PC-3 (cell line): Measurements from ENCODE around the gene PCMT1. TPM values are rescaled to one million over a fixed set of nuclear protein-coding genes. Genes with fewer than 3 reads are reported as not detected.
A peak's percentile ranks its signal among the peaks of the same experiment; 100 is the strongest.

Source experiments
- ATAC-seq: fragments of 200-7000 bp; cut with Tn5 transposase; 2 replicates; pipeline ENCODE4 v1.9.1; 2020; ENCODE audit warnings: mild to moderate bottlenecking, moderate library complexity
- BruUV-seq: library from RNA; stranded (reverse); fragments of 400-500 nt; replicated peaks from 2 replicates; lab custom pipeline; 2021; lab: Mats Ljungman, UMichigan
- CTCF ChIA-PET: fragments of 300-600 bp; sonication (Branson Sonifier 250); formaldehyde crosslinking; loops from one replicate; lab custom pipeline; 2022; ENCODE audit warnings: antibody characterized with exemption; lab: Charles Lee
- POLR2A ChIA-PET: fragments of 300-600 bp; sonication (Branson Sonifier 250); formaldehyde crosslinking; loops from one replicate; lab custom pipeline; 2022; ENCODE audit warnings: antibody characterized with exemption; ENCODE audit not compliant: unreplicated experiment; lab: Charles Lee
- DNase-seq: peaks from one replicate; pipeline ENCODE4 v3.0.0-alpha.2; 2015
- H2AFZ ChIP-seq: fragments of 300-600 bp; sonication (generic); 2 replicates; pipeline ENCODE4 v1.6.0; 2016; ENCODE audit warnings: antibody characterized with exemption, low read length
- H3F3A ChIP-seq: fragments of 300-600 bp; sonication (generic); one replicate; pipeline ENCODE4 v1.6.0; 2017; ENCODE audit warnings: antibody characterized with exemption, low read length, control low read depth, mild to moderate bottlenecking; ENCODE audit not compliant: unreplicated experiment
- H3K27ac ChIP-seq: fragments of 300-600 bp; sonication (generic); 2 replicates; pipeline ENCODE4 v1.5.1; 2016; ENCODE audit warnings: mild to moderate bottlenecking, low read length
- H3K27me3 ChIP-seq: fragments of 300-600 bp; sonication (generic); 2 replicates; pipeline ENCODE4 v1.6.1; 2016; ENCODE audit warnings: low read length, mixed read lengths
- H3K36me3 ChIP-seq: fragments of 300-600 bp; sonication (generic); 2 replicates; pipeline ENCODE4 v1.6.1; 2016; ENCODE audit warnings: low read depth, mixed run types, low read length, mixed read lengths
- H3K4me1 ChIP-seq: fragments of 300-600 bp; sonication (generic); 2 replicates; pipeline ENCODE4 v1.5.1; 2016; ENCODE audit warnings: low read length; ENCODE audit not compliant: insufficient read depth
- H3K4me2 ChIP-seq: fragments of 300-600 bp; sonication (generic); 2 replicates; pipeline ENCODE4 v1.6.0; 2016; ENCODE audit warnings: low read length
- H3K4me3 ChIP-seq: fragments of 300-600 bp; sonication (generic); 2 replicates; pipeline ENCODE4 v1.5.1; 2016; ENCODE audit warnings: mild to moderate bottlenecking, low read length, mixed read lengths
- H3K79me2 ChIP-seq: fragments of 300-600 bp; sonication (generic); 2 replicates; pipeline ENCODE4 v1.6.1; 2017; ENCODE audit warnings: low read length, mixed read lengths
- H3K9ac ChIP-seq: fragments of 300-600 bp; sonication (generic); 2 replicates; pipeline ENCODE4 v1.6.0; 2016; ENCODE audit warnings: mild to moderate bottlenecking, low read length
- H3K9me2 ChIP-seq: fragments of 300-600 bp; sonication (generic); replicated peaks from 2 replicates; pipeline ENCODE4 v1.6.1; 2016; ENCODE audit warnings: mixed run types, low read length, mixed read lengths
- H3K9me3 ChIP-seq: fragments of 300-600 bp; sonication (generic); 2 replicates; pipeline ENCODE4 v1.6.1; 2016; ENCODE audit warnings: low read length, mixed read lengths
- H4K20me1 ChIP-seq: fragments of 300-600 bp; sonication (generic); 2 replicates; pipeline ENCODE4 v1.6.1; 2016; ENCODE audit warnings: low read length, mixed read lengths
- CTCF ChIP-seq: fragments of 300-600 bp; sonication (generic); conservative IDR thresholded peaks from 2 replicates; pipeline ENCODE4 v1.5.1; 2017; ENCODE audit warnings: antibody characterized with exemption, low read depth, mild to moderate bottlenecking, low read length
- EZH2 ChIP-seq: fragments of 300-600 bp; sonication (generic); IDR thresholded peaks from one replicate; pipeline ENCODE4 v1.6.1; 2017; ENCODE audit warnings: antibody characterized with exemption, mild to moderate bottlenecking, low read length; ENCODE audit not compliant: unreplicated experiment
- EZH2phosphoT487 ChIP-seq: fragments of 300-600 bp; sonication (generic); IDR thresholded peaks from 2 replicates; pipeline ENCODE4 v1.6.1; 2018; ENCODE audit warnings: mild to moderate bottlenecking, antibody characterized with exemption, low read length, borderline replicate concordance
- intact Hi-C: fragments of 100-400 bp; cut with micrococcal nuclease; formaldehyde crosslinking; loops from 2 replicates; pipeline ENCODE4 v1.9.0; 2023
- total RNA-seq: library from RNA; depleted of rRNA; stranded (reverse); fragments of >200 nt; gene quantifications from 2 replicates; pipeline ENCODE4 v1.2.3, GENCODE V29; 2014

PCMT1 gene
- total RNA-seq, 1 experiment from 2014 or later: 122 TPM

GRCh38 chr6:149714442-149714841 is 35.1 kb upstream of the PCMT1 start:
- ATAC-seq (no peak), DNase-seq (no peak)
- intact Hi-C loops: no loop called here
- CTCF ChIA-PET: no interaction called here
- Histone ChIP-seq H3K4me2 (no peak overlapping the region), H3K79me2 (peaks cover 91% of the 10 kb centered on the region), H3K4me3 (no peak overlapping the region), H3K36me3 (no peaks in the 10 kb centered on the region), H2AFZ (no peak overlapping the region), H3K9me3 (no peaks in the 10 kb centered on the region), H3K9me2 (no peaks in the 10 kb centered on the region), H3K27ac (no peak overlapping the region), H3K4me1 (peaks cover 8% of the 10 kb centered on the region), H3K9ac (no peak overlapping the region), H3F3A (no peaks in the 10 kb centered on the region), H3K27me3 (no peaks in the 10 kb centered on the region), H4K20me1 (peaks cover 16% of the 10 kb centered on the region; the same call in 1 of the 2 replicates)
- POLR2A ChIA-PET: no interaction called here
- TF ChIP-seq EZH2 (no peak), CTCF (no peak), EZH2phosphoT487 (no peak)
- BruUV-seq: no TSS peak

DNA sequence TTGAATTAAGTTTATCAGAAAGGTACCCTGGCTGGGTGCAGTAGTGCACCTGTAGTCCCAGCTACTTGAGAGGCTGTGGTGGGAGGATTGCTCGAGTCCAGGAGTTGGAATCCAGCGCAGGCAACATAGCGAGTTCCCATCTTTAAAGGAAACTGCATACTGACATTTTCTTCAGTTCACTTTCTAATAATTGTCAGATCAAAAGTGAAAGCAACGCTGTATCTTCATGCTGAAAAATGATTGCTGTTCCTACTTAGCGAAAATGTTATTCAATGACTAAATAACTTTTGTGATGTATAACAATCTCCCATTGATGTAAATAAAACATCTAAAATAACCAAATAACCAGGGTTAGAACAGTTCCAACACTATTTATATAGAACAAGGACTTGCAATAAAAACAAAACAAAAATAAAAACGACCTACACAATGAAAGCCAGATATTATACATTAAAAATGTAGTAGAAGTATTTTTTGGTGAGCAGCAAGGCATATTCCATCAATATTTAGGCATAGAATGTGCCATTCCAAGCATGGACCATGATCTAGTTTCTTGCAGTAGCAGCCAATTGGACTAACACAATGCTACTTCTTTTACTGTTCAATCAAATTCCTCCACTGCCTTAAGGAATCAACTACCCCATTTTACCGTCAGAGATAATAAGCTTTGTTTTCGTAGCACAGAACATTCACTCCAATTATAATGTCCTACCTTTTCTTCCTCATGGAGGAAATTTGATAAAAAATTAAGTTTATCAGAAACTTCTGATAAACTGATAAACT is 33.2 kb upstream of the PCMT1 start:
- H3K9ac ChIP-seq: peak overlapping the region; percentile 99
- no peak for ATAC-seq
- CTCF ChIA-PET: no interaction called here

More for the DNA sequence above, 33.2 kb upstream of the PCMT1 start:
- Histone ChIP-seq H3K9me3 (no peaks in the 10 kb centered on the region), H3K4me2 (peak overlapping the region; percentile 91), H3K79me2 (peaks cover 72% of the 10 kb centered on the region), H3K9me2 (no peaks in the 10 kb centered on the region), H3K4me1 (peaks cover 8% of the 10 kb centered on the region), H3K4me3 (peak overlapping the region; percentile 87), H3K27ac (no peak overlapping the region), H2AFZ (no peak overlapping the region), H3K36me3 (no peaks in the 10 kb centered on the region), H3F3A (no peaks in the 10 kb centered on the region), H4K20me1 (peaks cover 10% of the 10 kb centered on the region; the same call in 1 of the 2 replicates), H3K27me3 (no peaks in the 10 kb centered on the region)
- intact Hi-C loops: loop anchor here (5.0 kb wide), 2 partner anchors 69 to 149 kb away; partner anchors contain the start of genes GINM1 and KATNA1
- TF ChIP-seq EZH2: no peak
- TF ChIP-seq EZH2phosphoT487: no peak
- no peak for TF ChIP-seq CTCF
- POLR2A ChIA-PET: no interaction called here
- no TSS peak for BruUV-seq
- DNase-seq: peak; percentile 25
